WI38 (cell line): ENCODE measurements around the gene SNCB.

Experiments
- H3K4me3 ChIP-seq: 2 replicates; pipeline ENCODE4 v1.5.1; 2011; ENCODE audit warnings: low read depth, mild to moderate bottlenecking, control low read depth, low read length
- TF ChIP-seq, protein P1 (sequence below): IDR thresholded peaks from 2 replicates; pipeline ENCODE4 v1.5.1; 2012; ENCODE audit warnings: low read depth, mild to moderate bottlenecking, control low read depth, low read length

SNCB gene

DNA sequence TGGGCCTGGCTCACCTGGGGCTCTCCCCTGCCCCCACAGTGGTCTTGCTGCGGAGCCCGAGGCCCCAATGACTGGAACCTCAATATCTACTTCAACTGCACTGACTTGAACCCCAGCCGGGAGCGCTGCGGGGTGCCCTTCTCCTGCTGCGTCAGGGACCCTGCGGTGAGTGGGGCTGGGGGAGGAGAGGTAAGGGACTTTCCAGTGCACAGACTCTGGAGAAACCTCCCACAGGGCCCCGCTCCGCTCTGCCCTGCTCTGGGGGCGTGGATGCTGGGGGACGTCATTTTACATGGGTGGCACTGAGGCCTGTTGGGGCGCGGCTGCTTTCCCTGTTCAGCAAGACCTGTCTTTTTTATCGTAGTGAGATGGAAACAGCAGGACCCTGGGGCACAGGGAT, 24.5 kb upstream of the SNCB start:
- no peak overlapping the region for H3K4me3 ChIP-seq
- TF ChIP-seq, protein P1, sequence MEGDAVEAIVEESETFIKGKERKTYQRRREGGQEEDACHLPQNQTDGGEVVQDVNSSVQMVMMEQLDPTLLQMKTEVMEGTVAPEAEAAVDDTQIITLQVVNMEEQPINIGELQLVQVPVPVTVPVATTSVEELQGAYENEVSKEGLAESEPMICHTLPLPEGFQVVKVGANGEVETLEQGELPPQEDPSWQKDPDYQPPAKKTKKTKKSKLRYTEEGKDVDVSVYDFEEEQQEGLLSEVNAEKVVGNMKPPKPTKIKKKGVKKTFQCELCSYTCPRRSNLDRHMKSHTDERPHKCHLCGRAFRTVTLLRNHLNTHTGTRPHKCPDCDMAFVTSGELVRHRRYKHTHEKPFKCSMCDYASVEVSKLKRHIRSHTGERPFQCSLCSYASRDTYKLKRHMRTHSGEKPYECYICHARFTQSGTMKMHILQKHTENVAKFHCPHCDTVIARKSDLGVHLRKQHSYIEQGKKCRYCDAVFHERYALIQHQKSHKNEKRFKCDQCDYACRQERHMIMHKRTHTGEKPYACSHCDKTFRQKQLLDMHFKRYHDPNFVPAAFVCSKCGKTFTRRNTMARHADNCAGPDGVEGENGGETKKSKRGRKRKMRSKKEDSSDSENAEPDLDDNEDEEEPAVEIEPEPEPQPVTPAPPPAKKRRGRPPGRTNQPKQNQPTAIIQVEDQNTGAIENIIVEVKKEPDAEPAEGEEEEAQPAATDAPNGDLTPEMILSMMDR, result no peak

DNA sequence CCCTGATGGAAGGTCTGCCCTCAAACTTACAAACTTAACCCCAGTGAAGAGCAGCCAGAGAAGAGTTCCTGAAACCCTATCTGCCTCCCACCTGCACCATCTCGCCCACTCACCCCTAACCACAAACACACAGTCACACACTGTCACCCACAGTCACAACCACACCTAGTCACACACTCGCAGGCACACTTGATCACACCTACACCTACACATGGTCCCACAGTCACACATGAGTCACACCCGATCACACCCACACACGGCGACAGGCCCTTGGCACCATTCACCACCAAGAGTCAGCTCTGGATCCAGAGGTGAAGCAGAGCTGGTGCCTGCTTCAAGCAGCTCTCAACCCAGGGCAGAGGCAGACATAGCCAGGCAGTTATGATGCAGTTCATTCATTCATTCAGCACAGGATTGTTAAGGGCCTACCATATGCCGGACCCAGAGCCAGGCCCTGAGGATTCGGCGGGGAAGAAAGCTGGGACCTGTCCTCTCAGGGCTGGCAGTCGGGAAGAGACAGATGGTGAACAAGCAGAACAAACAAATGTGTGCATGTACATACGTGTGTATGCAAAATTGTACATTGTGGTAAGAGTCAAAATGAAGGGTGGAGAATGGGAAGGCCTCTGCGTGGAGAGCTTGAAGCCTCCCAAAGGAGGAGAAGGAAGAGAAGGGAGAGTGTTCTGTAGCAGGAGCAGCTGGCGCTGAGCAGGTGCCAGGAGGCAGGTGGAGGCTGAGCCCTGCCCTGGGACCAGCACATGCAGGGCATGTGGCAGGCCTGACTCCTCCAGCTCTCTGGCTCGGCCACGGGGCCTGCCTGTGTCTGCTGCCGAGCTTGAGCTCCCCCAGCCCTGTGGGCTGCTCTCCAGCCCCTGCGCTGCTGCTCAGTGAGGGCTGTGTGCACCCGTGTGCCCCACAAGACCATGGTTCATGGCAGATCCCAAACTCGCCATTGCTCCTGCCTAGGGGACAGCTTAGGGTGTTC, 23.4 kb upstream of the SNCB start:
- no peak overlapping the region for H3K4me3 ChIP-seq
- TF ChIP-seq, protein P1, result no peak

DNA sequence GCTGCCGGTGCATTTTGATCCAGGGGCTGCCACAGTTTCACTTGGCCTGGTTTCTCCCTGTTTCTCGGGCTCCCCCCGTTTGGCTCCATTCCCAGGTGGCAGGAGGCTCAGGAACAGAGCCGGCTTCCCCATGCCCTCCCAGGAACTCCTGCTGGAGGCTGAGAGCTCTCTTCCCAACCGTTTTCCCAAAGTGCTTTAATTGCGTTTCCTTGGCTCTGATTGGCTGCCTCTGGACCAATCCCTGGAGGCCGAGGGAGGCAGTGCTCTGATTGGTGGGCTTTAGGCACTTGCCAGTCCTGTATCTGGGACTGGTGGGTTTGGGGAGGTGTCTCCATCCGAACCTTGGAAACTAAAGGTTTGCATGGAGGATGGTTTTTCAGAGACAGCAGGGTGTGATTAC, 21.8 kb upstream of the SNCB start:
- H3K4me3 ChIP-seq, result no peak overlapping the region
- TF ChIP-seq, protein P1, result no peak

DNA sequence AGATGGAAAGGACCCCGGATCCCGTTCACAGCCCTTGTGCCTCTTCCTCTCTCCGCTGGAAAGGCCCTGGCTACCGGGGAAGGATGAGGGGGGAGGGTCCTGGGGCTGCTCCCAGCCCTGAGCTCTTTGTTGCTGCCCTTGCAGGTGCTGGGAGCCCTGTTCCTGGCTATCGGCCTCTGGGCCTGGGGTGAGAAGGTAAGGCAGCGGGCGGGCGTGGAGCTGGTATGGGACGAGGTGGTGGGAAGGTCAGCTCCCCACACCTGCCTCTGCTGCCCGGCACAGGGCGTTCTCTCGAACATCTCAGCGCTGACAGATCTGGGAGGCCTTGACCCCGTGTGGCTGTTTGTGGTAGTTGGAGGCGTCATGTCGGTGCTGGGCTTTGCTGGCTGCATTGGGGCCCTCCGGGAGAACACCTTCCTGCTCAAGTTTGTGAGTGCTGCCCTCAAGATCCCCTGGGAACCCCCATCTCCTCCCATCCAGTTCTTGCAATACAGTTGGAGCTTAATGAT, 21.2 kb upstream of the SNCB start:
- TF ChIP-seq, protein P1, result no peak
- no peak overlapping the region for H3K4me3 ChIP-seq

DNA sequence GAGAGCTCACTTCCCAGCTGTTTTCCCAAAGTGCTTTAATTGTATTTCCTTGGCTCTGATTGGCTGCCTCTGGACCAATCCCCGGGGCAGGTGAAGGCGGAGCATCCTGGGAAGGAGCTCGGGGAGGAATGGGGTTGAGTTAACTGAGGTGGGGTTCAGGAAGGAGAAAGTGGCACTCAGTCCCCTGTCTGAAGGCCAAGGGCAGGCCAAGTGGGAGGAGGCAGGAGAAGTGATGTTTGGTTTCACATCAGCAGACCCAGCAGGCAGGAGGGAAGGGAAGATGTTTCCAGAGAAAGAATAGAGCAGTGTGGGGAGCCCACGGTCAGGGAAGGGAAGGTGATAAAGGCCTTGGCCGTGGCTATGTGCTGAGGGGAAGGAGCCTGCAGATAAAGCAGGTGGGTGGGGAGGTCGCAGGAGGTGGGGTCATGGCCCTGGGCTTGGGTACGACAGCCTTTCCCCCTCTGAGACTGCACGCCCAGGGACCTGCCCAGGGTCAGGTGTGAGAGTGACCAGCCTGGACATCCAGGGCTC, 20.1 kb upstream of the SNCB start:
- TF ChIP-seq, protein P1, result no peak
- H3K4me3 ChIP-seq, result no peak overlapping the region

DNA sequence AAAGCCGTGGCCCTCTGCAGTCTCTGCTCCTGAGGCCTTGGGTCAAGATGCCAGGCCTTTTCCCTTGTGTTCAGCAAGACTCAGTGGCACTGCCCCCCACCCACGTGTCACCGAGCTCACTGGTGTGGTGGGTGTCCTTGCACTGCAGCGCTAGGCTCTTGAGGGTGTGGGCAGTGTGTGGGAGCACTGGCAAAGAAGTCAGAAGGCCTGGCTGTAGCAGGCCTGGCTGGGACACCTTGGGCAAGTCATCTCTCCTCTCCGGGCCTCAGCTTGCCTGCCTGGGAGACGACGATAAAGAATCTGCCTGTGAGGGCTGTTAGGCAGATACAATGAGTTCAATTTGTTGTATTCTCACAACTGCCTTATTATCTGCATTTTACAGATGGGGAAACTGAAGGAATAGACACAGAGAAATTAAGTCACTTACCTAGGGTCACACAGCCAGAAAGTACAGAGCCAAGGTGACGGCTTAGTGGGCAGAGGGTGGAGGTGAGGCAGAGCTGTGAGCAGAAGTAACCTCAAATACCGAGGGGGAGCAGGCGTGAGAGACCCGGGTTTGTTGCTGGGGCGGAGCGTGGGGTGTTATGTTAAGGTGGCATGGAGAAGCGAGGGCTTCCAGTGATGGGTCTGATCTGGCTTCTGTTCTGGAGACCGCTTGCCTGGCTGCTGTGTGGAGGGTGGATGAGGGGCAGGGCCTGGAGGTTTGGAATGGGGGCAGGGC, 18.3 kb upstream of the SNCB start:
- TF ChIP-seq, protein P1, result no peak
- peak overlapping the region; percentile 84 for H3K4me3 ChIP-seq
